ENCODE measurements around the gene FAM3D.
"Not testable (repeated sequence)": the region's sequence is repeated elsewhere in the genome, so short reads cannot be mapped to it uniquely, and the experiment has no call there.

GRCh38 chr3:58704304-58704703 is 37.7 kb upstream of the FAM3D start:
- not testable (repeated sequence) for TF ChIP-seq CTCF, POLR2A (IDR thresholded peaks at IDR 0.05)

All from adrenal gland (tissue), 5 donors.